Measurements from ENCODE around the gene ADAP1.
A peak's percentile ranks its signal among the peaks of the same experiment; 100 is the strongest.

ADAP1 gene

DNA sequence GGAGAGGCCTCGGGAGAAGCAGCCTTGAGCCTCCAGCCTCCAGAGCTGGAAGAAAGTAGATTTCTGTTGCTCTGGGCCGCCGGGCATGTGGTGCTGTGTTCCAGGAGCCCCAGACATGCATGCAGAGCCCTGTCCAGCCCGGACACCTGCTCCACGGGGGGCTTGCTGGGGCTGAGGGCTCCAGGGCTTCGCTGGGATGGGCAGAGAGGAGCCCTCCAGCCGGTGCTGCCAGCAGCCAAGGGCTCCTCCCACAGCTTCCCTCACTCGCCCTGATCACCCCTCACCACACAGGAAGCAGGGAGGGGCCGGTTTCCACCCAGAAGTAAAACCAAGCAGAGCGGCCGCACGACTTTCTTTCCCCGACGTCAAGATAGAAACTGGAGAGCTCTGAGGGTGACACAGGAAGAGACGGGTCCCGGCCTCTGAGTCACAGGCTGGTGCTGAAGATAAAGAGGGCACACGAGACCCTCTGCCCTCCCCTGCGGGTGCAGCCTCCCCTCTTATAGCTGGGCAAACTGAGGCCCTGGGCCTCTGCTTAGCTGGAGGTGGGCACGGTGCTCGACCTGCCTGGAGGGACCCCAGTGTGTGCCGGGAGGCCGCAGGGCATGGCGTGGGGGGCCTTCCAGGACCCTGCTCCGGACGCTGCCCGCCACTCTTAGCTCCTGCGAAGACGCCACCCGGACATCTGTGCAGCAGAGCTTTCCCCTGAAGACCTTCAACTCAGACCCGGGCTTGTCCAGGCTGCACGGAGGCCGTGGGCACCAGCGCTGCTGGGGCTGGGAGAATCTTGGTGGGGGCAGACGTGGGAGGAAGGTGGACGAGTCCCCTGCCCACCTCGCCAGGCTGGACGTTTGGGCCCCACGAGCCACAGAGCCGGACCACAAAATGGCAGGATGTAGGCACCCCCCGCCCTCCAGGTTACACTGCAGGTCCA, 31.1 kb downstream of the ADAP1 start:
- H2AK5ac ChIP-seq (ENCODE audit: low read length) = no peak overlapping the region
- H2BK120ac ChIP-seq (ENCODE audit: low read depth, low read length) = no peak overlapping the region
- no CpG with 5 or more reads among the region's 40 CpGs for WGBS (ENCODE audit: extremely low coverage, insufficient coverage, low lambda C conversion rate)
- H3K4me3 ChIP-seq (ENCODE audit: low read length) = no peak overlapping the region
- DNase-seq = peak; percentile 48
- no peaks in the 10 kb centered on the region for H3K4me1 ChIP-seq (ENCODE audit: control insufficient read depth, low read depth, low read length)
- no peak overlapping the region for H3K56ac ChIP-seq (ENCODE audit: low read length)
- no peak overlapping the region for H3K4me2 ChIP-seq (ENCODE audit: low read length)
- no peak overlapping the region for H3K27ac ChIP-seq (ENCODE audit: low read depth, low read length)
- H3K27me3 ChIP-seq (ENCODE audit: insufficient read depth, low read length, poor library complexity) = no peaks in the 10 kb centered on the region
- no peak overlapping the region for H3K9ac ChIP-seq (ENCODE audit: low read length)
- H3K79me2 ChIP-seq (ENCODE audit: control insufficient read depth, insufficient read depth, low read length) = no peaks in the 10 kb centered on the region
- no peak overlapping the region for H4K8ac ChIP-seq (ENCODE audit: low read depth, low read length)
- H2BK5ac ChIP-seq (ENCODE audit: low read length) = no peak overlapping the region
- H3K23ac ChIP-seq (ENCODE audit: low read length) = no peak overlapping the region
- H3K79me1 ChIP-seq (ENCODE audit: low read length) = no peaks in the 10 kb centered on the region
- H3K36me3 ChIP-seq (ENCODE audit: control insufficient read depth, insufficient read depth, low read length) = no peaks in the 10 kb centered on the region
- no peak overlapping the region for H3K4ac ChIP-seq (ENCODE audit: low read depth, low read length)
- H3K18ac ChIP-seq (ENCODE audit: low read length) = no peak overlapping the region
- H2BK15ac ChIP-seq (replicated peaks; ENCODE audit: low read depth) = no peak overlapping the region
- H4K5ac ChIP-seq (ENCODE audit: low read length) = no peak overlapping the region

DNA sequence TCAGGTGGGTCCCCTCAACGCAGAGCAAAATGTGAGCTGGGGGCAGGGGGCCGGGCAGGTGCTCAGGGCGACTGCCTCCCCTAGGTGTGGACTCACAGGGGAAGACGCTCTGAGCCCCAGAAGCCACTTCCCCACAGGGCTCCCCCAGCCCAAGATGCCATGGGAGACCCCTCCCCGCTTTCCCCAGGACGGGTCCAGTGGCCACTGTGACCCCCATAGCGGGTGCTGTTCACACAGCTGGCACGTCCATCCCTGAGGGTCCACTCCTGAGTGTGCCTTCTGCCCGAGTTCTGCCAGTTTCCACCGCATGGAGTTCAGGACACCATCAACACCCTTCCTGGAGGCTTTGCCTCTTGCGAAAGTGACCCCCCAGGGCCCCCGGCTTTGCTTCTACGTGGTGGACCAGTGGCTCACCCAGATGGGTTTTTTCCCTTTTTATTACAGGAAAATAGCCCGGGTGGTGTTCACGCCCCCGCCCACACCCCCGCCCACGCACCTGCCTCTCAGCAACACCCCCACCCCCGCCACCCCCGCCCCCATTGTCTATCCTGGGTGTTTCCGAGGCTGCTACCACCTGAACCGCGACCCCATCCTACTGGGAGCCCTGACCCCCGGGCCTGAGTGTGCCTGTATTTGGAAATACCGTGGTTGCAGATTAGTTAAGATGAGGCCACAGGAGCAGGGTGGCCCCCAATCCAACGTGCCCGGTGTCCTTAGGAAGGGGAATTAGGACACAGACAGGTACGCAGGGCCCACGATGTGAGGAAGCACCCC, 32.0 kb downstream of the ADAP1 start:
- no CpG with 5 or more reads among the region's 29 CpGs for WGBS (ENCODE audit: extremely low coverage, insufficient coverage, low lambda C conversion rate)
- no peak overlapping the region for H4K8ac ChIP-seq (ENCODE audit: low read depth, low read length)
- no peaks in the 10 kb centered on the region for H3K27me3 ChIP-seq (ENCODE audit: insufficient read depth, low read length, poor library complexity)
- H3K4me1 ChIP-seq (ENCODE audit: control insufficient read depth, low read depth, low read length) = no peaks in the 10 kb centered on the region
- no peaks in the 10 kb centered on the region for H3K79me2 ChIP-seq (ENCODE audit: control insufficient read depth, insufficient read depth, low read length)
- H3K4me3 ChIP-seq (ENCODE audit: low read length) = no peak overlapping the region
- H3K23ac ChIP-seq (ENCODE audit: low read length) = no peak overlapping the region
- no peak overlapping the region for H4K5ac ChIP-seq (ENCODE audit: low read length)
- no peak for DNase-seq
- no peak overlapping the region for H2BK15ac ChIP-seq (replicated peaks; ENCODE audit: low read depth)
- no peak overlapping the region for H3K18ac ChIP-seq (ENCODE audit: low read length)
- no peak overlapping the region for H3K27ac ChIP-seq (ENCODE audit: low read depth, low read length)
- no peak overlapping the region for H3K9ac ChIP-seq (ENCODE audit: low read length)
- no peak overlapping the region for H2AK5ac ChIP-seq (ENCODE audit: low read length)
- no peak overlapping the region for H3K4ac ChIP-seq (ENCODE audit: low read depth, low read length)
- no peak overlapping the region for H2BK5ac ChIP-seq (ENCODE audit: low read length)
- no peaks in the 10 kb centered on the region for H3K79me1 ChIP-seq (ENCODE audit: low read length)
- H2BK120ac ChIP-seq (ENCODE audit: low read depth, low read length) = no peak overlapping the region
- H3K4me2 ChIP-seq (ENCODE audit: low read length) = no peak overlapping the region
- no peaks in the 10 kb centered on the region for H3K36me3 ChIP-seq (ENCODE audit: control insufficient read depth, insufficient read depth, low read length)
- H3K56ac ChIP-seq (ENCODE audit: low read length) = no peak overlapping the region

- no peaks in the 10 kb centered on the region for H3K79me2 ChIP-seq (ENCODE audit: control insufficient read depth, insufficient read depth, low read length)
- no peaks in the 10 kb centered on the region for H3K79me1 ChIP-seq (ENCODE audit: low read length)
- no peak overlapping the region for H3K27ac ChIP-seq (ENCODE audit: low read depth, low read length)
- H3K23ac ChIP-seq (ENCODE audit: low read length) = no peak overlapping the region
- no peak overlapping the region for H3K18ac ChIP-seq (ENCODE audit: low read length)
- no peak overlapping the region for H3K4me2 ChIP-seq (ENCODE audit: low read length)
- no peak overlapping the region for H3K4me3 ChIP-seq (ENCODE audit: low read length)
- no peak overlapping the region for H2AK5ac ChIP-seq (ENCODE audit: low read length)
- no peak overlapping the region for H3K9ac ChIP-seq (ENCODE audit: low read length)
- no peak overlapping the region for H4K8ac ChIP-seq (ENCODE audit: low read depth, low read length)
- no peak overlapping the region for H2BK15ac ChIP-seq (replicated peaks; ENCODE audit: low read depth)
- H3K4ac ChIP-seq (ENCODE audit: low read depth, low read length) = no peak overlapping the region
- no peaks in the 10 kb centered on the region for H3K27me3 ChIP-seq (ENCODE audit: insufficient read depth, low read length, poor library complexity)
- H4K5ac ChIP-seq (ENCODE audit: low read length) = no peak overlapping the region
- H3K4me1 ChIP-seq (ENCODE audit: control insufficient read depth, low read depth, low read length) = no peaks in the 10 kb centered on the region
- no peak for DNase-seq
- no peak overlapping the region for H2BK5ac ChIP-seq (ENCODE audit: low read length)
- WGBS (ENCODE audit: extremely low coverage, insufficient coverage, low lambda C conversion rate) = no CpG with 5 or more reads among the region's 36 CpGs
- no peak overlapping the region for H3K56ac ChIP-seq (ENCODE audit: low read length)
- no peak overlapping the region for H2BK120ac ChIP-seq (ENCODE audit: low read depth, low read length)
- no peaks in the 10 kb centered on the region for H3K36me3 ChIP-seq (ENCODE audit: control insufficient read depth, insufficient read depth, low read length)
Observed at GRCh38 chr7:921581-922333, 32.7 kb downstream of the ADAP1 start.

DNA sequence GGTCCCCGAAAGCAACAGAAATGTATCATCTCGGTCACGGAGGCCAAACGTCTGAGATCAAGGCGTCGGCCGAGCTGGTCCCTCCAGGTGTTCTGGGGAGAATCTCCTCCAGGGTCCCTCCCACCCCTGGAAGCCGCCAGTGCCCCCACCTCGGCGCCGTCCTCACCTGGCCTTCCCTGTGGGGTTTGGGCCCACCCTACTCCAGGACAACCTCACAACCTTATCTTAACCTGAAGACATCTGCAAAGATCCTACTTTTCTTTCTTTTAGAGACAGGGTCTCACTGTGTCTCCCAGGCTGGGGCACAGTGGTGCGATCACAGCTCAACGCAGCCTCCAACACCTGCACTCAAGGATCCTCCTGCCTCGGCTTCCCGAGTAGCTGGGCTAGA, 33.4 kb downstream of the ADAP1 start:
- H3K79me2 ChIP-seq (ENCODE audit: control insufficient read depth, insufficient read depth, low read length) = no peaks in the 10 kb centered on the region
- no peak overlapping the region for H3K9ac ChIP-seq (ENCODE audit: low read length)
- no peak overlapping the region for H3K4me2 ChIP-seq (ENCODE audit: low read length)
- no peak overlapping the region for H3K56ac ChIP-seq (ENCODE audit: low read length)
- no peak overlapping the region for H3K23ac ChIP-seq (ENCODE audit: low read length)
- no peak overlapping the region for H3K4ac ChIP-seq (ENCODE audit: low read depth, low read length)
- H2BK120ac ChIP-seq (ENCODE audit: low read depth, low read length) = no peak overlapping the region
- no peaks in the 10 kb centered on the region for H3K79me1 ChIP-seq (ENCODE audit: low read length)
- H3K27me3 ChIP-seq (ENCODE audit: insufficient read depth, low read length, poor library complexity) = no peaks in the 10 kb centered on the region
- no peak overlapping the region for H4K8ac ChIP-seq (ENCODE audit: low read depth, low read length)
- H3K4me1 ChIP-seq (ENCODE audit: control insufficient read depth, low read depth, low read length) = no peaks in the 10 kb centered on the region
- H3K18ac ChIP-seq (ENCODE audit: low read length) = no peak overlapping the region
- no peak for DNase-seq
- no peak overlapping the region for H4K5ac ChIP-seq (ENCODE audit: low read length)
- no peak overlapping the region for H2BK15ac ChIP-seq (replicated peaks; ENCODE audit: low read depth)
- H2AK5ac ChIP-seq (ENCODE audit: low read length) = no peak overlapping the region
- H3K4me3 ChIP-seq (ENCODE audit: low read length) = no peak overlapping the region
- H3K27ac ChIP-seq (ENCODE audit: low read depth, low read length) = no peak overlapping the region
- no peak overlapping the region for H2BK5ac ChIP-seq (ENCODE audit: low read length)
- no peaks in the 10 kb centered on the region for H3K36me3 ChIP-seq (ENCODE audit: control insufficient read depth, insufficient read depth, low read length)
- no CpG with 5 or more reads among the region's 15 CpGs for WGBS (ENCODE audit: extremely low coverage, insufficient coverage, low lambda C conversion rate)

DNA sequence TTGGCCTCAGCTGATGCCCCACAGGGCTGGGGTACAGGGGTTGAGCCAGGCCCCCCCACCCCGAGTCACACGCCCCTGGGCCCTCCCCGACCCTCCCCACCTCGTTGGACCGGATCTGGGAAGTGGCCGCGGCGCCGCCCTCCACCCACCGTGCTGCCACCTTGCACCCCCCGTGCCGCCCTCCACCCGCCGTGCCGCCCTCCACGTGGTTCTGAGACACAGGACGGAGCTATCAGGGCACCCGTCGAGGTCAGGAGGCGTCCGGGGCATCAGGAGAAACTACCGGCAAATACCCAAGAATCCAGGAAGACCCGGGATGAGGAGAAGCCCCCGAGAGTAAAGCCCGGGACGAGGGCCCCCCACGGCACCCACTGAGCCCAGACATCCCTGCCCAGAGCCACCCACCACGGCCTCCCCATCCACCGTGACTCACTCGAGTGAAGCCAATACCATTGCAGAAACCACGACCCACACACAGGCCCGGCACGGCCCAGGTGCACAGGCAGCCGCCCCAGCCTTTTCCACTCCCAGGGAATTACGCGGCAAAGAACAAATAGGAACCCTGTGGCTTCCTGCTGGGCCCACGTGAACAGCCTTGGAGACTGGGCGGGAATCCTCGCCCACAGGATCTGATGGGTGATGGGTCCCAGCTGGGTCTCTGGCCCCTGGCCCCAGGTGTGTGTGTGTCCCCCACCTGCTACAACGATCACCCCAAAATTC, 34.0 kb downstream of the ADAP1 start:
- DNase-seq = no peak
- H3K4me2 ChIP-seq (ENCODE audit: low read length) = no peak overlapping the region
- WGBS (ENCODE audit: extremely low coverage, insufficient coverage, low lambda C conversion rate) = no CpG with 5 or more reads among the region's 40 CpGs

More for the DNA sequence above, 34.0 kb downstream of the ADAP1 start:
- Histone ChIP-seq H3K79me2 (ENCODE audit: control insufficient read depth, insufficient read depth, low read length) (no peaks in the 10 kb centered on the region), H3K27ac (ENCODE audit: low read depth, low read length) (no peak overlapping the region), H3K9ac (ENCODE audit: low read length) (no peak overlapping the region), H3K4me1 (ENCODE audit: control insufficient read depth, low read depth, low read length) (no peaks in the 10 kb centered on the region), H2BK15ac (replicated peaks; ENCODE audit: low read depth) (no peak overlapping the region), H3K27me3 (ENCODE audit: insufficient read depth, low read length, poor library complexity) (no peaks in the 10 kb centered on the region), H3K4me3 (ENCODE audit: low read length) (no peak overlapping the region), H4K5ac (ENCODE audit: low read length) (no peak overlapping the region), H2BK120ac (ENCODE audit: low read depth, low read length) (no peak overlapping the region), H3K23ac (ENCODE audit: low read length) (no peak overlapping the region), H3K36me3 (ENCODE audit: control insufficient read depth, insufficient read depth, low read length) (no peaks in the 10 kb centered on the region), H4K8ac (ENCODE audit: low read depth, low read length) (no peak overlapping the region), H2BK5ac (ENCODE audit: low read length) (no peak overlapping the region), H2AK5ac (ENCODE audit: low read length) (no peak overlapping the region), H3K56ac (ENCODE audit: low read length) (no peak overlapping the region), H3K4ac (ENCODE audit: low read depth, low read length) (no peak overlapping the region), H3K79me1 (ENCODE audit: low read length) (no peaks in the 10 kb centered on the region), H3K18ac (ENCODE audit: low read length) (no peak overlapping the region)
